Vagina (tissue), 2 donors: ENCODE measurements around the gene TMC1.

Experiments used
- POLR2AphosphoS5 ChIP-seq, 2 donors: sonication (generic); formaldehyde crosslinking; IDR thresholded peaks; one replicate each; pipeline ENCODE4 v1.9.0; 2017; ENCODE audit warnings: antibody characterized with exemption in 2 of 2, mild to moderate bottlenecking in 2 of 2, low read depth in 1 of 2; ENCODE audit not compliant: insufficient read depth in 1 of 2
- TF ChIP-seq, protein P1 (sequence below), 3 experiments: fragments of 450-650 bp in 2 of 3; fragments of 200-600 bp in 1 of 3; sonication (generic) in 1 of 3; IDR thresholded peaks; one replicate each; pipeline ENCODE4 v1.5.1; 2017 to 2019; ENCODE audit warnings: antibody characterized with exemption in 3 of 3, mild to moderate bottlenecking in 2 of 3, moderate library complexity in 2 of 3

DNA sequence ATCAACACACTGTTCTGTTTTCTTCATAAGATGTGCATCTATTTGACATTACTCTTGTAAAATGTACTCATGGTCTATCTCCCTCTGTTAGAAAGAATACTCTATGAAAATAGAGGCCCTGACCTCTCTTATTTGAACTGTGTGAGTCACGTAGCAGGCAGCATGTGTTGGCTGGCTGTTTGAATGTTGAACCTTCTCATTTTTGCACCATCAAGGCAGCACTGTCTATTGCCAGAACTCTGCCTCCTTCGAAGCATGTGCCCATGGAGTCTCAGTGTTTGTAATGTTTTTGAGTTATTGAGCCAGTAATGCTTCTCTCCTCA, 287.0 kb downstream of the TMC1 start:
- TF ChIP-seq, protein P1, sequence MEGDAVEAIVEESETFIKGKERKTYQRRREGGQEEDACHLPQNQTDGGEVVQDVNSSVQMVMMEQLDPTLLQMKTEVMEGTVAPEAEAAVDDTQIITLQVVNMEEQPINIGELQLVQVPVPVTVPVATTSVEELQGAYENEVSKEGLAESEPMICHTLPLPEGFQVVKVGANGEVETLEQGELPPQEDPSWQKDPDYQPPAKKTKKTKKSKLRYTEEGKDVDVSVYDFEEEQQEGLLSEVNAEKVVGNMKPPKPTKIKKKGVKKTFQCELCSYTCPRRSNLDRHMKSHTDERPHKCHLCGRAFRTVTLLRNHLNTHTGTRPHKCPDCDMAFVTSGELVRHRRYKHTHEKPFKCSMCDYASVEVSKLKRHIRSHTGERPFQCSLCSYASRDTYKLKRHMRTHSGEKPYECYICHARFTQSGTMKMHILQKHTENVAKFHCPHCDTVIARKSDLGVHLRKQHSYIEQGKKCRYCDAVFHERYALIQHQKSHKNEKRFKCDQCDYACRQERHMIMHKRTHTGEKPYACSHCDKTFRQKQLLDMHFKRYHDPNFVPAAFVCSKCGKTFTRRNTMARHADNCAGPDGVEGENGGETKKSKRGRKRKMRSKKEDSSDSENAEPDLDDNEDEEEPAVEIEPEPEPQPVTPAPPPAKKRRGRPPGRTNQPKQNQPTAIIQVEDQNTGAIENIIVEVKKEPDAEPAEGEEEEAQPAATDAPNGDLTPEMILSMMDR (IDR thresholded peaks at IDR 0.05): no peak
- TF ChIP-seq POLR2AphosphoS5 (IDR thresholded peaks at IDR 0.05; ENCODE audit: insufficient read depth in 1 of 2, low read depth in 1 of 2): no peak
